HG02973 (cell line): Measurements from ENCODE around the gene SLC25A41.
"Not testable (repeated sequence)": the region's sequence is repeated elsewhere in the genome, so short reads cannot be mapped to it uniquely, and the experiment has no call there.

ENCODE experiments used
- ATAC-seq: cut with Tn5 transposase; IDR thresholded peaks from one replicate; pipeline ENCODE4 v1.9.1; 2021; ENCODE audit warnings: moderate library complexity; ENCODE audit not compliant: unreplicated experiment

The SLC25A41 gene

DNA sequence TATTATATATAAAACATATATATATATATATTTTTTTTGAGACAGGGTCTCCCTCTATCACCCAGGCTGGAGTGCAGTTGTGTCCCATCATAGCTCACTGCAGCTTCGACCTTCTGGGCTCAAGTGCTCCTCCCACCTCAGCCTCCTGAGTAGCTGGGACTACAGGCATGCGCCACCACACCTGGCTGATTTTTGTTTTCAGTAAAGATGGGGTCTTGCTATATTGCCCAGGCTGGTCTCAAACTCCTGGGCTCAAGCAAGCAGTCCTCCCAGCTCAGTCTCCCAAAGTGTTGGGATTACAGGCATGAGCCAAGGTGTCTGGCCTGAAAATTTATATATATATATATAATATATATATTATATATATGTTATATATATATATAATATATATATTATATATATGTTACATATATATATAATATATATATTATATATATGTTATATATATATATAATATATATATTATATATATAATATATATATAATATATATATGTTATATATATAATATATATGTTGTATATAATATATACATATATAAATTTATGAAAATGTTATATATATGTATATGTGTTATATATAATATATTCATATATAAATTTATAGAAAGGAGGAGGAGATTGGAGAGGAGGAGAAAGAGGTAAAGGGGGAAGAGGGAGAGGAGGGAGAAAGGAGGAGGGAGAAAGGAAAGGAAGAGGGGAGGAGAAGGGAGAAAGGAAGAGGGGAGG is 4.7 kb downstream of the SLC25A41 start:
- ATAC-seq, result not testable (repeated sequence)

DNA sequence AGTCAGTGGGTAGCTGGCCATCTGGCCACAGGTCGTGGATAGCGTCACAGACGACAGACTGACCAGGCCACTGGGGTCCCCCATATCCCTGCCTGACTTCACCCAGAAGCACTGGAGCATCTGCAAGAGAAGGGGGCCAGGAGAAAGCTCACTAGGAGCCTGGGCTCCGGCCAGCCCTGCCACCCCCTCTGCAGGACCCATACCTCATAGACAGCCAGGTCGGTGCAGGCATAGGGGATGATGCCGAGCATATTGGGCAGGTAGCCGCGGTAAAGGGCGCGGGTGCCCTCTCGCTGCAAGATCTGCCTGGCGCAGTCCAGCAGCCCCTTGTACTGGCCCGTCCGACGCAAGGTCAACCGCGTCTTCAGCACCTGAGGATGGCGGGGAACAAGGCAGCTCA is 6.4 kb downstream of the SLC25A41 start:
- ATAC-seq, result no peak

DNA sequence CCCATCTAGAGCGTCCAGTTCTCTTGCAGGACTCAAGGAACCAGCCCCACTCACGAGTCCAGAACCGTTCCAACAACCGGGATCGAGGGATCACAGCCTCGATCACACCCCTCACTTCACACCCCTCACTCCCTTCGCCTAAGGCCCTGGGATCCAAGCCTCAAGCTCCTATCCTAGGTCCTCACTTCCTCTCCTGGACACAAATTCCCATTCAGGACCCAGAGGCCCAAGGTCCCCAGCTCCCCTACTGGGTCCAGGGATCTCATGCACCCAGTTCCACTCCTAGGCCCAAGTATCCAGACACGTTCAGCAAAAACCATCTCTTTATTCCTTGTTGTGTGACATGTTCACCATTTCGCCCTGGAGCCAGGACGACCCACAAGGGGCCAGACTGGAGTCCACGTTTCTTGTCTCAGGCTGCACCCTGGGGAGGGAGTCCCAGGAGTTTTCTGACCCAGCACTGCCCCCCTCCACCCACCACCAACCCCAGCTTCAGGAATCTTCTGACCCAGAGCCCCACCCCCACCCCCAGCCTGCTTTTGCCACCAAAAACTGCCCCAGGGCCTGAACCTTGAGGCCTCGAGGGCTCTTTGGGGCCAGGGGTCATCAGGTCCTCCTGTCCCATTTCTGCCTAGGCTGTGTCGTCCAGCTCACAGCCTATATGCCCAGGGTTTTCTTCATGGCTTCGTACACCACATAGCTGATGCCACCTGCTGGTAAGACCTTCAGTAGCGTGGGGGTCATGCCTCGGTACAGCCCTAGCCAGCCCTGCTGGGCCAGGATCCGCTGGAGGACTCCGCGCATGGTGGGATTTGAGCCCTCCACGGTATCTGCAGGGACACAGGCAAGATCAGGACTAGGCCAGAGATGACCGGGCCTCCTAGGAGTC is 7.6 kb downstream of the SLC25A41 start:
- ATAC-seq, result no peak

DNA sequence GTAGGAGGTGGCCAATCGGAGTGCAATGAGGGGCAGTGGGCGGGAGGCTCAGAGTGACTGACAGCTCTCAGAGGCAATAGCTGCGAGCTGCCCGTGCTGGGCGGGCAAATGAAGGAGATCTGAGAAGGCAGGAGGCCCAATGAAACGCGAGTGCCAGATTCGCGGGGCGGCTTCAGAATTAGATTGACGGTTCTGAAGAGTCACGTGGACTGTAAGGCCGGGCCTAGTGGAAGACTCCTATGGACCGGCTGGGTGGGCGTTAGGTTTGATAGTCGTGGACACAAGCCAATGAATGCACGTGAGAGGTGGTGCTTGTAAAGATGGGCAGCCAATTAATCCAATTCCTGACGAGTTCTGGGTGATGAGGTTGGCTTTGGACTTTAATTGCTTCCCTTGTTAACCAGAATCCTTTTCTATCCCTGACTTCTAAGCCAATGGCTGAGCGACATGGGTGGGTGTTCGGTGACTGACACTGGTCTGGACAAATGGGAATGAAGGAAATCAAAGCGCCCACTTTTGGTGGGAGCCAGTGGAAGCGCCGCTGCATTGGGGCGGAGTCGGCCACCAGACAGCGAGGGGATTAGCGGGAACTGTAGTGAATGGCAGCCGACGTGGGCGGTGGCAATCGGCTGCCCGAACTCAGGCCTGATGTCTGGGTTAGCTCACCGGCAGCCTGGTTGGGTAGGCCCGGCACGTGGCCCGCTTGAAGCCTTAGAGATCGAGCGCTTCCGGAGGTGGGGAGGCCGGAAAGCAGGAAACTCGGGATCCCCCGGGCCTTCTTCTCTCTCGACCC is 8.4 kb downstream of the SLC25A41 start:
- peak; percentile 79 for ATAC-seq

DNA sequence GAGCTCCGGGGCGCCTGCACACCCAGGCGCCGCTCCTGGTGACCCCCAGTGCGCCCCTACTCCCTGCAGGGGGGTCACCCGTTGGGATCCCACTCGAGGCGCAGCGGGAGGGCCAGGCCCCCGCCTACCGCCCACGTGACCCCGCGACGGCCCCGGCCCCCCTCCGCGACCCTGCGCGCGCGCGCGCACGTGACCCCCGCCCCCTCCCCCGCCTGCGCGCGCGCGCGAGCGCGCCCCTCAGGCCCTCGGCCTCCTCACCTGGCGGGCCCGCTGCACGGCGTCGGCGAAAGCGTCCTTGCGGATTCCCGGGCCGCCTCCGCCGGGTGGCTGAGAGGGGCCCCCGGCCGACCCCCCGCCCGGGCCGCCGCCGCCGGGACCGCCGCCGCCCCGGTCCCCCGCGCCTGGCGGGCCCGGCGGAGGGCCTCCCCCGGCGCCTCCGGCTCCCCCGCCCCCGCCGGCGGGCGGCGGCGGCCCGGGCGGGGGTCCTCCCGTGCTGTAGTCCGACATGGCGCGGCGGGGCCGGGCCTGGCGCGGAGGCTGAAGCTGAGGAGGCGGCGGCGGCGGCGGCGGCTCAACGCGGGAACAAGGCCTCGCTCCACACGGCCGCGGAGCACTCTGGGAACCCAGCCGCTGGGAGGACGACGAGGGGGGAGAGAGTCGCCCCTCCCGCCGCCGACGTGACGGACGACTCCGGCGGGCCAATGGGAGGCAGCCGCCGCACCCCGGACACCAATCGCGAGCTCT is 9.2 kb downstream of the SLC25A41 start, which contains the start of gene KHSRP:
TSS of gene KHSRP (minus strand) at position 617 of the 744 bp plus-strand sequence. CDS start at position 507, 110 bp downstream.
- ATAC-seq, result no peak

DNA sequence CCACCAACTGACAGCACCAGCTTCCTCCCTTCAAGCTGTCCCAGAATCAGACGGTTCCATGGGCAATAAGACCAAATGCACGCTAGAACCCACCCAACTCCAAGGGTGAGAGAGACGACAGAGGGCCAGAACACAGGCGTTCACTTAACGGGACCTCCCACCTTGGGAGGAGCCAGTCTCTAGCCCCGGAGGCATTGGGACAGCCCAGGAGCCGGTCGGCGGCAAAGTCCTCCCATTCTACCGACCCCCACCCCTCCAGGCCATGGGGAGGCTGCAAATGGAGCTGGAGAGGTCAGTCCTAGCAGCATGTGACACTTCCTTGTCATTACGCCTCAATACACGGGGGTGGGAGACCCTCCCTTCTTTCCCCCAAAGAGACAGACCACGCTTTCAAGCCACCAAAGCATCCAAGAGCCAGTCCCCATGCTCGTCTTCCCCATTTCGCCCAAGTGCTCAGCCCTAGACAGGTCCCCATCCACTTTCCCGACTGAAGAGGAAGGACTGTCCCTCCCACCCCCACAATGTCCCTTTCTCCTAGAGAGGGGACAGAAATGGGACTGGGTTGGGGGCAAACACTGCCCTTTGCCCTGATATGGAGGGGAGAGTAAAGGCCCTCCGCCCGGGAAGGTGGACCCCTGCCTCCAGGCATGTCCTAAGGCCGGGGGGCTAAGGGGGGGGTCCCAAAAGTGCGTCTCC is 9.9 kb downstream of the SLC25A41 start:
- no peak for ATAC-seq

DNA sequence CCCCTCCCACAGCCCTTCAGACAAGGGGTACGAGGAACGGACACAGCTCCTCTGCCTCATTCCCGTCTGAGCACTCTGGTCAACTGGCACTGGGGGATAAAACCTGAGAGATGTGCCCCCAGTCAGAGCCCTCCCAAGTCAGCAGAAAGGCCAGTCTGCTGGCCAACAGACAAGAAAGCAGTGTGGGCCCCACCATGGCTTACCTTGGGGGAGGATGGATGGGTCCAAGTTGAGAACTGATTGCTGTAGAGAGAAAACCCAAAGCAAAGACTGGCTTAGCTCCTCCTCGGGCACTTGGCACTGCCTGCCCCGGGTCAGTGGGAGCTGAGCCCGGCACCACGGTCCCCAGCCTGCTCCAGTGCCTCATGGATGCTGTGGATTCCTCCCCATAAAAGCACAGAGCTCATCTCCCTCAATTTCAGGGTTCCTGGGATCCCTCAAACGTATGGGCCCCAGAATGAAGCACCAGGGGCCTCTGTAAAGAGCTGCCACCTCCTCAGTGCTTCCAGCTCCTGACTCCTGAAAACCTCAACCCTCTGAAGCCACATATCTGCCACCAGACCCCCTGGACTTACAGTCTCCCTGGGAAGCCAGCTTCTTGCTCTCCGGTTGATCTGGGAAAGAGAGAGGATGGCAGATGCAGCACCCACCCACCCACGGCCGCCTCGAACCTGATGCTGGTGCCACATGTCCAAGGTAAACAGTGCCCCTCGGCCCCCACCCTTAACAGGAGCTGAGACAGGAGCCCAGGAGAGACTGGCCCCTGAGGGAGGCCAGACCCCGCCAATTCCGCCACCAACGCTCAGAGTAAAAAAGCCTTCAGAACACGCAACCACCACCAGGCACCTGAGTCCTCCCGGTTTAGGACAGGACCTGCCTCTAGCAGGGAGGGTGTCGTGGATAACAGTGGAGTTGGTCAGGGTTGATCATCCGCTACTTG is 12.2 kb downstream of the SLC25A41 start:
- no peak for ATAC-seq

DNA sequence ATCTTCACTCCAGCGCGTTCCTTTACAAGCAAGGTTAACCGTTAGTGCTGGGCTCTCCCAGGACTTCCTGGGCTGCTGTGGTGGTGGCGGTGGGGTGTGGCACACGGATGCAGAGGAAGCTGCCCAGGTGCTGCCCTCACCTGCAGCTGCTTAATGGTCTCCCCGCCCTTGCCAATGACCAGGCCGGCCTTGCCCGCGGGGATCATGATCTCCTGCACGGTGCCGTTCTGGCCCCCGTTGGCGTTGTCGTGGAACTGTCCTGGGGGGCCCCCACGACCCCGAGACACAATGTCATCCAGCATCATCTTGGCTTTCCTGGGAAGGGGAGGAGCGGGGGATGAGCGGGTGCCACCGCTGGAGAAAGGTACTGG is 15.0 kb downstream of the SLC25A41 start:
- ATAC-seq, result no peak

DNA sequence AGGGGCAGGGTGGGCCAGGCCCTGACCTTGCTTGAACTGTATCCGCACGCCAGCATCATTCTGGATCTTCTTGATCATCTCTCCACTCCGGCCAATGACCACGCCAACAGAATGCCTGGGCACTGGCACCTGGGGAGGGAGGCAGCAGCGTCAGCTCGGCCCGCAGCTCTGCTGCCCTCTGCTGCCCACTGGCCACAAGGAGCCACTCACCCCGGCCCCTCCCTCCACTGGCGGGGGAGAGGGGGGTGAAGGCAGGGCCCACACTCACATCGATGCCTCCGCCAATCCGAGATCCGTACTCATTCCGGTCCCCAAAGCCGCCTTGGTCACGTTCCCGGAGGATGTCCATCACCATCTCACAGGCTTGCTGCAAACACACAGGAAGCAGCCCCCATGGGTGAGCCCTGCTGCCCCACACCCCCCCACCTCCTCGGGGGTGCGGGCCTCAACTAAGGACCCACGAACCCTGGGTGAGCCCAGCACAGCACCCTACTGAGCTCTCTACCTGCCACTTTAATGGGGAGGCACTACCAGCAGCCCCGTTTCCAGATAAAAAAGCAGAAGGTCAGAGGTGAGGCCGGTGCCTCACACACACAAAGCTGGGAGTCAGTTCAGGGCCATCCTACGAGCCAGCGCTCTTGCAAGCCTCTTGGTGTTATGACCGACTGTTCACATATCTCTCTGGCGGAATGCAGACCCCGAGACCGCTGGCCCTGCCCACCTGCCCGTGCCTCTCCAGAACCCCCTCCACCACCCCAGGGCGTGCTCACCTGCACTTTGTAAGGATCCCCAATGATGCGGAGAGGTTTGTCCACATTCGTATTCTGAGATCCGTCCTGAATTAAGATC is 15.6 kb downstream of the SLC25A41 start:
- ATAC-seq, result no peak

DNA sequence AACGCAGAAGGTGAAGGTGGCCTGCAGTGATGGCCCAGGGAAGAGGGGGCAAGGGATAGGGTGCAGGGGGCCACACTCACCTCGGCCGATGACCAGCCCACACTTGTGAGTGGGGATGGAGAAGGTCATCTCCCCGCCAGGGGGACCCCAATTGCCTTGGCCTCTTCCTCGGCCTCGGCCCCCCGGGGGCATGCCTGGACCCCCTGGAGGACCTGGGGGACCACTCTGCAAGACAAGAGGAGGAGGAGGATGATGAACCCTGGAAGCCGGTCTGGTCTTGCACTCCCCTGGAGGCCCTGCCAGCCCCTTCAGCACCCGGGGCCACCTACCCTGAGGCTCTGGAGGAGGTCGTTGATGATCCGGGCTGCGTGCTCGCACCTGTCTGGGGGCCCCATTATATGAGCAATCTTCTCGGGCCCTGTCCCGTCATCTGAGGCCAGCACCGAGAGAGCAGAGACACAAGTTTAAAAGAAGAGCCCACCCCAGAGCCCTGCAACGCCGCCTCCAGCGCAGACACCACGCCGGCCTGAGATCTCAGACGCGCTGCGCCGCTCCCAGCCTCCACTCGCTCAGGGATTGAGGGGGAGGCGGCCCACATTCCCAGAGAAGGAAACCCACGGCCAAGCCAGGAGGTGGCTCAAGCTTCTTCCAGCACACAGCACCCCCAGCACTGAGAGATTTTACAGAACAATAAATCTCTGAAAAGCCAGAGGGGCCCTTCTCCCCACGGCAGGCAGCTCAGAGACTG is 16.7 kb downstream of the SLC25A41 start:
- ATAC-seq, result no peak

DNA sequence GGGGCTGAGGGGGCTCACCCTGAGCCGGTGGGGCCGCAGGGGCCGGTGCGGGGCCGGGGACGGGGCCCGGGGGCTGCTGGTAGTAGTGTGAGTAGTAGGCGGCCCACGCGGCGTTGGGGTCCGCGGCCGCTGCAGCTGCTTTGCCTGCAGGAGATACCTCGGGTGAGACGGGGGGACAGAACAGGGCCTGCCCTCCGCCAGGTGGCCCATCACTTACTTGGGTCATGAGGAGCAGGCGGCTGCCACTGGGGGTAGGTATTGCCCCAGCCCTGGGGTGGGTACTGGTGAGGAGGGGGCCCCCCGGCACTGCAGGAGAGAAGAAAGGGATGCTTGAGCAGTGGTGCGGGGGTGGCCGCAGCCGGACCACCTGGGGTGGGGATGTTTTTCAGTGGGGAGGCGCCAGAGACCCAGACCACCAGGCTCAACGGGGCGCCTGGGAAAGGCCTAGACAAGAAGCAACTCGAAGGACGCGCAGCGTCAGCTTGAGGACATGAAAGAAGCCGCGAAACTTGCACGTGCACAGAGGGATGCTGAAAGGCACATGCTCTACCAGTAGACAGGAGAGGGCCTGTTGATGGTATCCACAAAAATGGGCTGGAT is 17.9 kb downstream of the SLC25A41 start:
- ATAC-seq, result no peak

DNA sequence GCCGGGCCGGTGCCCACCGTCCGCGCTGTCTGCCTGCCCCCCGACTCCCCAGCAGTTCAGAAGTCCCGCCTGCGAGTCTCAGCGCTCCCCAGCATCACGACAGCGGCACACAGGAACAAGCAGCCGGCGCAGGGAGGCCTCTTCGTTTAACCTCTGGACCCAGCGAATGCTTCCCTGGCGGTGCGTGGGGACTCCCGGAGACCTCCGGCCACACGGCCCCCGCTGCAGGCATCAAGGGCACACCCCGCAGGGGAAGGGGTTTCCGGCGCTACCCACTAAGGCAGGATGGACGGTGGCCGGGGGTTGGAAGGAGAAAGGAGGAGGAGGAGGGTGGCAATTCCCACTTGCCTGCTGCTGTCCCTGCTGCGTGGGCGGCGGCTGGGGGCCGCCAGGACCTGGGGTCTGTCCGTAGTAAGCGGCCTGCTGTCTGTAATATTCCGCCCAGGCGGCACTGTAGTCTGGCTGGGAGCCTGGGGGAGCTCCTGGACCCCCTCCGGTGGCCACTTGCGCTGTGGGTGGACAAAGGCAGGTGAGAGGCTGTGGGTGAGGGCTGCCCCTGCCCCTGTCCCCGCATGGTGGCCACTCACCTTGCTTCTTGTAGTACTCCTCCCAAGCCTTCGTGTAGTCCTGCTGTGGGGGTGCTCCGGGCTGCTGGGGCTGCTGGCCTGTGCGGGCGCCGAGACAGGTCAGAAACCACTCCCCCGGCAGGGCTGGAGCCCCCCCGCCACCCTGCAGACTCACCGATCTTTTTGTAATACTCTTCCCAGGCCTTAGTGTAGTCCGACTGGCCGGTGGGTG is 18.6 kb downstream of the SLC25A41 start:
- ATAC-seq, result no peak

DNA sequence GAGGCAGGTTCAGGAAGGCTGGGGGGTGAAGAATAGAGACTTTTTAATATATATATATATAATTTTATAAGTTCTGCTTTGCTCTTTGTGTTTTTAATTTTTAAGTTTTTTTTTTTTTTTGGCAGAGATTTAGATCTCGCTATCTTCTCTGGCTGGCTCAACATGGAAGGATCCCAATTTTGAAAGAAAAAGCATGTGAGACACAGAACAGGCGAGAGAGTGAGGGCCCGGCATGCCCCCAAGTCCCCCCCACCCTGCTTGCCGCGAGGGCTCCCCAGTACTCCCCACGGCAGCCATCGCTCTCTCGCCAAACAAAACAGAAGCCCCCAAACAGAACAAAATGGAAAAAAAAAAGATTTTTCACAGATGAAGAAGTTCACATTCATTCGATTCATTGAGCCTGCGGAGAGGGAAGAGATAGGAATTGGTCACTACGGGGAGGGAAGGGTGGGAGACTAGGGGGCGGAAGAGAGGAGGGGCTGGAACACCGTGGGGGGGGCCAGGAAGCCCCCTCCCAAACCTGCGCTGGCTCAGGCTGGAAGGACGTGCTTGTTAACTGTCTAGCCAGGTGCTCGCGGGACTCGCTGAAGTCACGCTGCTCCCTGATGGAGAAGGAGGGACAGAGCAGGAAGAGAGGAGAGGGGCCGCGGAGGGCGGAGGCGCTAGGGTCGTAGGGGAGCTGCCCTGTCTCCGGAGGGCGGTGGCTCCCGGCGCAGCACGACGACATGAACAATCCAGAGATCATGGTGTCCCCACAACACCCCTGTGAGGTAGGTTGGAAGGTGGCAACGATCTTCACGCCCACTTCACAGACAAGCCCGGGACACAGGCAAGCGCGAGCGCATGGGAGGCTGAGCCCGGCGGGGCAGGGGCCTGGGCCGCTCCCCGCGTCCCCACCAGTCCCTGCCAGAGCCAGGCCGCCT is 19.6 kb downstream of the SLC25A41 start:
- ATAC-seq, result no peak

DNA sequence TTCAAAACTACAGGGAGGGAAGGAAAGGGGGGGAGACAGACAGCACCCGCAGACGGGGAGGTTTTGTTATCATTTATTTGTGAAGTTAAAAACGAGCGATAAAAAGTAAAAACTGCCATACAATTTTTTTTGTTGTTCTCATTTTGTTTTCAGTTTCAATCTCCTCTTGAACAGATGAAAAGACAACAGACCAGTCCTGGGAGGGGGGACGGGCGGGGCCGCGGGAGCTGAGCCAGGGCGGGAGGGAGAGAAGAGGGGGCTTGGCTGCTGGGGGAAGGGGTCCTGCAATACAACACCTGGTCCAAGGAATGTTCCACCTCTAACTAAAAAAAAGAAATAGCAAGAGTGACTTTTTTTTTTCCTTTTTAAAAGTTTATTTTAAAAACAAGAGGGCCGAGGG is 20.3 kb downstream of the SLC25A41 start:
- no peak for ATAC-seq

DNA sequence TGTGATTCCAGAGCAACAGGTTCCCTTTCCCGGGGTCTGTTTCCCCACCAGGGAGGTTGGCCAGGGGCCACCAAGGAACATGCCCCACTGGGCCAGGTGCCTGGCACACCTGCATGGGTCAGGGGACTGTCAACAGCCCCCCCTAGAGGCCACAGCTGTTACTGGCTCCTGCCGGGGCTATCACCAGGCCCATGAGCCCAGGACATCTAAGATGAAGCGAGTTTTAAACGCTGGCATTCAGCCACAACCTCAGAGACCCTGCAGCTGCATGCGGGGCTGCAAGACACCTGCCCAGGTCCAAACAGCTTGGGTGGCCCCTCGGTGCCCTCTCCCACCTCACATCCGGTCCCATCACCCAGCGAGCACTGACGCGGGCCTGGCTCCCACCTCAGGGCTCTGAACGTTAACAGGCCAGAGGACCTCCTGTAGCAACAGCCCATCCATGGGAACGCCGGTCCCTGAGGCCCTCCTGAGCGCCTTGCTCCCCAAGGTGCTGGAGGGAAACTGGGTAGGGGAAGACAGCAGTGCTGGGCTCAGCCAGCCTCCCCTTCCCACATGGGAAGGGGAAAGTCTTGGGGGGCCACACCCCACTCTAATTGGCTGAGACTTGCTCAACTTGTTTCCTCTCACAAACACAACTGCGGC is 21.0 kb downstream of the SLC25A41 start:
- ATAC-seq, result no peak
